ENCODE measurements around the gene RNFT2.
"Not testable (repeated sequence)": the region's sequence is repeated elsewhere in the genome, so short reads cannot be mapped to it uniquely, and the experiment has no call there.

RNFT2 gene

GRCh38 chr12:116813271-116814041, 75.3 kb downstream of the RNFT2 start:
- DNase-seq (ENCODE audit: low read depth), result no peak
- no peak overlapping the region for H3K4me3 ChIP-seq (ENCODE audit: low read depth, low read length)

GRCh38 chr12:116814766-116815165, 76.7 kb downstream of the RNFT2 start:
- H3K4me3 ChIP-seq (ENCODE audit: low read depth, low read length); DNase-seq (ENCODE audit: low read depth): not testable (repeated sequence)

DNA sequence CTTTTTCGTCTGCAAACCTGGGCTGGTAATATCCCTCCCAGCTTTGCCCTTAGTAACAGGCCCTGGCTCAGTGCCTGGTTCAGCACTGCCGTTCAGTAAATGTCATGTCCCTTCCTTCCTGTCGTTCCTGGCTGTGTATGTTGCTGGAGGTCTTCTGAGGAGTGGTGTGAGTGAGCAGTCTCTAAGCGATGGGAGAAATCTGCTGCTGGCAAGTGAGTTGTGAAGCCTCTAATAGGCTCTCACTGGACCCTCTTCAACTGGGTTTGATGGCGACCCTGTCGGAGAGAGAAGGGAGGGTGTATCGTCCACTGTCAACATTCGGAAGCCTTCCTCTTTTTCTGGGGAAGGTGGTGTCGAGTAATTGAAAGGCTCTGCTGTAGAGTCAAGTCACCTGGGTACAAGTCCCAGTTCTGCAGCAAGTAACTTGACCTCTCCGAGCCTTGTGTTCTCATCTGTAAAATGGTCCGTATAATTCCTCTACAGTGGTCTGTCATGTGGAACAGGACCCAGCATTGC, 80.3 kb downstream of the RNFT2 start:
- H3K4me3 ChIP-seq (ENCODE audit: low read depth, low read length), result peak overlapping the region; percentile 67
- no peak for DNase-seq (ENCODE audit: low read depth)

DNA sequence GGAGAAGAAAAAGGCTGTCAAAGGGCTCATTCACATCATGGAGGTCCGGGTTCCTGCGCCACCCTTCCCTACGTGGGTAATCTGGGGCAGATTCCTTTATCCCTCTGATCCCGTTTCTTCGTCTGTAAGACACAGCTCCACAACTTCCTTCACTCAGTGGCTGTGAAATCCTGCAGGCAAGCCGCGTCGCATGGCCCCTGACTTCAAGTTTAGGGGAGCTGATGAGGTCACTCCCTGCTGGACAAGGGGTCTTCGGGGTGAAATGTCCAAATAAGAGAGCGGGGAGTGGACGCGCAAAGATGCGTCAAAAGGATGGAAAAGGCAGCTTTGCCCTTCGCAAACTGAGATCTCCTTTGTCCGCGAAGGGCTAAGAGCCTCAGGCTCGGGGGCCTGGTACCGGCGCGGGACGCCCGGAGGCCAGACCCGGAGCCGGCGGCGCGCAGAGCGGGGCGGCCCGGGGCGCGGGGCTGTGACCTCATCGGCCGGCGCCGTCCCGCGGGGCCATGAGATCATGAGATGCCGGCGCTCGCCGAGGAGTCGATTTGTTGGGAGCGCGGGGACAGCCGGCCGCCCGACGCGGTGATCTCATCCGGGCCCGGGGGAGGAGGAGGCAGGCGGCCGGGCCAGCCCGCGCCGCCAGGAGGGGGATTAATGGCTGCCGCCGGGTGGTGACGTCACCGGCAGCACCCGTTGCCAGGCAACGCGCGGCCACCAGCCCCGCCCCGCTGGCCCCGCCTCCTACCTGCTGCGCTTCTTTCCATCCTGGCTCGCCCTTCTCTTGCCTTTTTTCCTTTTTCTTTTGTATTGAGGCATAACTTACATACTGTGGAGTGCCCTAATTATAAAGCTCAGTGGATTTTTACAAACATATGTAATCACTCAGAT, 81.1 kb downstream of the RNFT2 start:
- peak; percentile 74 for DNase-seq (ENCODE audit: low read depth)
- peak overlapping the region; percentile 67 for H3K4me3 ChIP-seq (ENCODE audit: low read depth, low read length)

GRCh38 chr12:116820064-116820656, 82.0 kb downstream of the RNFT2 start:
- DNase-seq (ENCODE audit: low read depth), result no peak

GRCh38 chr12:116821291-116821690, 83.2 kb downstream of the RNFT2 start:
- no peak for DNase-seq (ENCODE audit: low read depth)
- no peak overlapping the region for H3K4me3 ChIP-seq (ENCODE audit: low read depth, low read length)

More at GRCh38 chr12:116820064-116820656, 82.0 kb downstream of the RNFT2 start:
- H3K4me3 ChIP-seq (ENCODE audit: low read depth, low read length), result no peak overlapping the region

GRCh38 chr12:116827432-116827831, 89.3 kb downstream of the RNFT2 start:
- no peak for DNase-seq (ENCODE audit: low read depth)
- no peak overlapping the region for H3K4me3 ChIP-seq (ENCODE audit: low read depth, low read length)

- no peak for DNase-seq (ENCODE audit: low read depth)
- no peak overlapping the region for H3K4me3 ChIP-seq (ENCODE audit: low read depth, low read length)
Observed at GRCh38 chr12:116832353-116832752, 94.2 kb downstream of the RNFT2 start.

GRCh38 chr12:116833474-116833873, 95.4 kb downstream of the RNFT2 start:
- H3K4me3 ChIP-seq (ENCODE audit: low read depth, low read length), result no peak overlapping the region
- no peak for DNase-seq (ENCODE audit: low read depth)

GRCh38 chr12:116835484-116835883, 97.4 kb downstream of the RNFT2 start:
- no peak for DNase-seq (ENCODE audit: low read depth)
- H3K4me3 ChIP-seq (ENCODE audit: low read depth, low read length), result no peak overlapping the region

DNA sequence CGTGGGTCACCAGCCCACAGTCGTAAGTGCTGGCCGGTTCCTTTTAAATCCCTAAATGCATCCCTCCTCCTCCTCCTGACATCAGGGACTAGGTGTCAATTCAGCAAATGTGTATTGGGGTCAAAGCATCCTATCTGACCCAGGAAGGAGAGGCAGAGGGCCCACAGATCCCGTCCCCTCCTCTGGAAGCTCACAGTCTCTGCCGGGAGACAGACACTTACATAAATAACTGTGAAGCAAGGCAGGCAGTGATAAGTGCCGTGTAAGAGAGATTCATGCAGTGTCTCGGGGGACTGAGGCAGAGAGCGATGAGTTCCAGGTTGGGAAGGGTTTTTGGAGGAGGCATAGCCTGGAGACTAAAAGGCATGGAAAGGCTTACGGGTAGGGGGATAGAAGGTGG, 99.0 kb downstream of the RNFT2 start:
- H3K4me3 ChIP-seq (ENCODE audit: low read depth, low read length), result no peak overlapping the region
- no peak for DNase-seq (ENCODE audit: low read depth)

GRCh38 chr12:116838365-116838764, 100.2 kb downstream of the RNFT2 start:
- no peak overlapping the region for H3K4me3 ChIP-seq (ENCODE audit: low read depth, low read length)
- DNase-seq (ENCODE audit: low read depth), result no peak

GRCh38 chr12:116839287-116839830, 101.2 kb downstream of the RNFT2 start:
- no peak for DNase-seq (ENCODE audit: low read depth)

GRCh38 chr12:116843085-116843484, 105.0 kb downstream of the RNFT2 start:
- H3K4me3 ChIP-seq (ENCODE audit: low read depth, low read length), result no peak overlapping the region
- DNase-seq (ENCODE audit: low read depth), result no peak

More at GRCh38 chr12:116839287-116839830, 101.2 kb downstream of the RNFT2 start:
- H3K4me3 ChIP-seq (ENCODE audit: low read depth, low read length), result no peak overlapping the region

GRCh38 chr12:116849216-116849615, 111.1 kb downstream of the RNFT2 start:
- DNase-seq (ENCODE audit: low read depth), result no peak
- H3K4me3 ChIP-seq (ENCODE audit: low read depth, low read length), result no peak overlapping the region

GRCh38 chr12:116852303-116852702, 114.2 kb downstream of the RNFT2 start:
- no peak for DNase-seq (ENCODE audit: low read depth)
- no peak overlapping the region for H3K4me3 ChIP-seq (ENCODE audit: low read depth, low read length)

GRCh38 chr12:116853507-116853906, 115.4 kb downstream of the RNFT2 start:
- no peak overlapping the region for H3K4me3 ChIP-seq (ENCODE audit: low read depth, low read length)
- no peak for DNase-seq (ENCODE audit: low read depth)

GRCh38 chr12:116855744-116856470, 117.8 kb downstream of the RNFT2 start:
- no peak for DNase-seq (ENCODE audit: low read depth)
- no peak overlapping the region for H3K4me3 ChIP-seq (ENCODE audit: low read depth, low read length)

GRCh38 chr12:116856729-116857128, 118.6 kb downstream of the RNFT2 start:
- H3K4me3 ChIP-seq (ENCODE audit: low read depth, low read length), result no peak overlapping the region
- DNase-seq (ENCODE audit: low read depth), result no peak

Data from skeletal muscle cell (primary cell).